ENCODE results near the gene CERKL.

CERKL gene

DNA sequence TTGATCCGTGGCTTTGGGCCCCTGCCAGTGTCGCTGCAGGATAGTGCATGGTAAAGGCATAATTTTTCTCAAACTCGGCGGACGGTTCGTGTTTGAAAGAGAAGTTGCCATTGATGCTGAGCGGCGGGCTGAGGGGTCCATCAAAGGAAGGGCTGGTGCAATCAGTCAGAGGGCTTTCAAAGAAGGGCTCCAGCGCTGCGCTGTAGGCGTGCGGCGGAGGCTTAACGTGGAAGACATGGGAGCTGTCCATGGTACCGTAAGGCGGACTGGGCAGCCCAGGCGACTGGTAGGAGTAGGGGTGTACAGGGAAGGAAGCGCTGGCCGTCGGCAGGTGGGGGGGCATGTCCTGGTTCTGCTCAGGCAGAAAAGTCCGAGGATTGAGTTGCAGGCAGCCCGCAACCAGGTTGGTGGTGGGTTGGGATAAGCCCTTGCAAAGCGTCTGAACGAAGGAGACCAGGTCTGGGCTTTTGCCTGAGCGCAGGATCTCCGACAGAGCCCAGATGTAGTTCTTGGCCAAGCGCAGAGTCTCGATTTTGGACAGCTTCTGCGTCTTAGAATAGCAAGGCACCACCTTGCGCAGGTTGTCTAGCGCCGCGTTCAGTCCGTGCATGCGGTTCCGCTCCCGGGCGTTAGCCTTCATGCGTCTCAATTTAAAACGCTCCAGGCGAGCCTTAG, 21.1 kb upstream of the CERKL start:
- DNase-seq = peak; percentile 18

DNA sequence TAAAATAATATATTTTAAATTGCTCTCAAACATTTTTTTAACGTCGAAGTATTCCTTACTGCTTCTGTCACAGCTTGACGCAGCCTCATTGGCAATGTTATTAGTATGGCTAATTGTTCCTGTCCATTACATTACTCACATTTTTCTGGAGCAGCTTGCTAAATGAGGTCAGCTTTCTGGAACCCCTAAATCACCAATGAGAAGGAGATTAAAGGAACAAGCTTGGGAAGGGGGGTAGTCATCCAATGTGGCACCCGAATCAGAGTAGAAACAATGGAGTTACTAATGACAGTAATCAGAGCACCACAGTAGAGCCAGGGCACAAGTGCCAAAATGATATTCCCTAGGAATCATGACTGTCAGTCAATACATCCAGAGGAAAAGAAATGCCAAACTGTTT, 18.3 kb upstream of the CERKL start:
- no peak for DNase-seq

DNA sequence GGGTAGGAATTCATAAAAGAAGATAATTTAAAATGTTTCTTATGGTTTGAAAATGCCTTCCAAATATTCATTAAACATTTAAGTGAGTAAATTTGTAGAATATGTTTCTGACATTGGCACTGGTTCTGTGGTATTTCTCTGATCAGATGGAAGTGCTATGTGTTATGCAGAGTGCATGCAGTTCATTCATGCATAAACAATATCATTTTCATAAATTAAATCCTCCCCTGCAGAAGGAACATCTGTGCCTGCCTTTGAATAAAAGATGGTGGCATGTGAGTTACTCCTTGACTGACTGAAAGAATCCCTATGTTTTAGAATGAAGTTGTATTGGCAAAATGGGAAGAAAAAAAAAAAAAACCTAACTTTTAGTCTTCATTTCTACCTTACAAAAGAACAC, 17.6 kb upstream of the CERKL start:
- no peak for DNase-seq

DNA sequence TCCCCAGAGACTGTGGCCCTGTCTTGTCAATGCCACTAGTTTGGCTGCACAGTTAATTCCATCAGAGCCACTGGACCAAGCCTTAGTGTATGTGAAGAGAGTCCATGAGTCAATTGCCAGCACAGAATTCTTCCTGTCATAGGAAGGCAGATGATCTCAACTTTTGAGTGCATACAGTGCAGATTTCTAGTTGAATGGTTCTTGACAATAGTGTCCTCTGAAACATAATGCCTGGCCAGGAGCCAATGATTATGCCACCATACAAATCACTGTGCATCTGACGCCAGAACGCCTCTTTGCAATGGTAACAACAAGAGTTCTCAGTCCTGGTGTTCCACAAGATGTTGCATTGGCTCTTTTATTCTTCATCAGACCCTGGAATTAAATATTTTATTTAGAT, 16.3 kb upstream of the CERKL start:
- DNase-seq = no peak

DNA sequence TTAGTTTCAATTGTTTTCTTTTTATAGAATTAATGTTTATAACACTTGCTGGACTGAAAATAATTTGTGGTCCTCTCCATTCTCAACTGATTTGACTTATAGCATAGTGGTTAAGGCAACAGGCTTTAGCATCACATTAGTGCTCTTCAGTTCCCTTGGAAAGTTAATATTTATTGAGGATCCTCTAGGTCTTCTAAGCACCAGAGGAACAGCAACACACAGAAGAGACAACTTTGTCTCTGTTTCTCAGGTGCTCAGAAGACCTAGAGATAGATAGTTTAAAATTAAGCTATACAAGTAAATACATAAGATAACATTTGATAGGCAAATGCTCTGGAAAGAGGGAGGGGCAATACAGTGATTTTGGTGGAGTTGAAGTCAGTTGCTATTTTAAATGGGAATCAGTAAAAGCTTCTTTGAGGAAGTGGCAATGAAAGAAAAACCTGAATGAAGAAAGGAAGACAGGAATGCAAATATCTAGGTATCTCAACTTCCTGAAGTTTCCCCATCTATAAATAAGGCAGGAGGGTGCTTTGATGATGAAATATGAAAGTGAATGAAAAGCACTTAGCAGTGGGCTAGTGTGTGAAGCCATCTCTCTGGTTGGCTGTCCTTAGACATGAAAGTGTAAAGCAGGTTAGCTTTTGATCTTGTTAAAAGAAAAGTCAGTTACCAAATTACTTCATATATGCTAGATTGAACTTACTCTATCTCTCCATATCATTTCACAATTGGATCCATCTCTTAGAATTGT, 15.5 kb upstream of the CERKL start:
- DNase-seq = no peak

DNA sequence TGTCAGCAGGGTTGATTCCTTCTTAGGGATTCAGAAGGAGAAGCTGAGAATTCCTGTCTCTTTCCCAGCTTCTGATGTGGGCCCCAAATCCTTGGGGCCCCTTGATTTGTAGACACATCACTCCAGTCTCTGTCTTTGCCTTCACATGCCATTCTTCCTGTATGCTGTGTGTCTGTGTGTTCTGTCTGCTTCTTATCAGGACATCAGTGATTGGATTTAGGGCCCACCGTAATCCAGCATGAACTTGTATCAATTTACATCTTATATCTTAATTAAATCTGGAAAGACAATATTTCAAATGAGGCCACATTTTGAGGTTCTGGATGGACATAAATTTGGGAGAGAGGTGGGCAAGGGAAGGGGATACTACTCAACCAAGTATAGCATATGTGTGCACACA, 13.7 kb upstream of the CERKL start:
- DNase-seq = no peak

DNA sequence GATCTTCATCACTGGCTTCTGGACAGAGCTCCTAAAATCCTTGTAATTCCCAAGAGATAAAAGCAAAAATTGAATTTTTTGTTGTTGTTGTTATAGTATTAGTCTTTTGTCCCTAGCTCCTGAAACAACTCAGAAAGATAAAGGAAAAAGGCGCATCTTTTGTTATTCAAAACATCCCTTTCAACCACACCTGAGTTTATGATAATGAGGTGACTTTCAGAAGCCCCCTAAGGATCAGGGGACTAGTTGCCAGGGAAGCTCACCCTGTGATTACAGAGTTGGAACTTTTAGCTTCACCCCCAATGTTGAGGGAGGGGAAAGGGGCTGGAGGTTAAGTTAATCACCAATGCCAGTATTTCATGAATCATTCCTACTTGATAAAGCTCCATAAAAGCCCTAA, 10.3 kb upstream of the CERKL start:
- DNase-seq = no peak

DNA sequence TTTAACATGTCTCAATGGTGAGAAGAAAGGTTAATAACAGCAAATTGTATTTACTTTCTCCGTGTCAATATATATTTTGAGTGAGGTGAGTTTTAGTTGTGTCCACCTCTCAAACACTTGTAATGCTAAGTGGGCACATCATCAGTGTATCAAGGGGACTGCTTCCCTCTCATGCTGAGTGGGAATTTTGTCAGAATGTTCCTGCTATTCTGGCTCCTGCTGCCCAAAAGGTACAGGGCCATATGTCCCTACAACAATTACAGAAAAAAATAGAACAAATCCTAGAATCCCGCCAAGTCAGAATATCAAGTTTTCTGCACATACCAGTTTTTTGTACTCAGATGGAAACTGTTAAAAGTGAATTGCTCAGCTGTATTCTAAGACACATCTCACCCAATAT, 5.4 kb upstream of the CERKL start:
- DNase-seq = no peak

DNA sequence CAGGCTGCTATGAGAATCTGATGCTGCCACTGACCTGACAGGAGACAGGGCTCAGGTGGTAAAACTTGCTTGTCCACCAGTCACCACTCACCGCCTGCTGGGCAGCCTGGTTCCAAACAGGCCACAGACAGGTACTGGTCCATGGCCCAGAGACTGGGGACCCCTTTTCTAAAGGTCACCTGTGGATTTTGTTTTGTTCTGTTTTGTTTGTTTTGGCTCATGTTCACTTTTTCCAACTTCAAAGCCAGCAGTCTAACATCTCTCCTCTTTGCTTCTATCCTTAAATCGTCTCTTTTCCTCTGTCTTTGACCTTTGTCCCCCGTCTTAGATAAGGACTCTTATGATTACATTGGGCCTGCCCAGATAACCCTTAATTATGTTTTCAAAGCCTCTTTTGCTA, 3.3 kb upstream of the CERKL start:
- no peak for DNase-seq

DNA sequence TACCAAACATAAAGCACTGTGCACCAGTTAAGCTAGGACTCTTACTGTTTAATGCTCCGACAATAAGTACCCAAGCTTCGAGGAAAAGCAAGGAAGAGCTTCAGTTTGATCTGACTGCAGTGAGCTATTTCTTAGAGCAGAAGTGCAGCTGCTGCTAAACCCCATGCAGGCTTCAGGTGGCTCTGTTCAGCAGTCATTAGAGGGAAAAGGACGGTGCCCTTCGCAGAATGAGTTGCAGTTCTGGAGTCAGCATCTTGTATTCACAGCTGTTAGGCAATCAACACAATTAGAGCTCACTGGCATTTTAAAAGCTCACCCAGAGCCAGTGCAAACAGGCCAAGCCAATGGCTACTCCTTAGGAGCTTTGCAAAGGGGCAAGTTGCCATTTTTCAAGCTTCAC, 1.5 kb upstream of the CERKL start:
- DNase-seq = no peak

DNA sequence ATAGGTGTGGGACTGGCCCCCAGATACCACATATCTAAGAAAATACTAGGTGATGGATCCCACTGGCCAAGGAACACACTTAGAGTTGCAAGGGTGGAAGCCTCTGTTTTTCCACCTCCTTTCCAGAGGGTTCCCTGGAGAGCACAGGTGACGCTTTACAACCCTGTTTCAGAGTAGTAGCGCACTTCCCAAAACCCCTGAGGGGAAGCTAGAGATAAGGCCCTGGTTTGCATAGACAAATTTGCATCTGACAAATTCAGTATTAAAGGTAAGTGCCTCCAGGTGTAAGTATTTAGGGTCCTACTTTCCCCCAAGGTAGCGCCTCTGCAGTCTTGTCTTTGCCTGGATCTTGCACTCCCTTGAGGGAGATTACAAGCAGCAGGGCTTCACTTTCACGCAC, 474 bp upstream of the CERKL start:
- DNase-seq = no peak

DNA sequence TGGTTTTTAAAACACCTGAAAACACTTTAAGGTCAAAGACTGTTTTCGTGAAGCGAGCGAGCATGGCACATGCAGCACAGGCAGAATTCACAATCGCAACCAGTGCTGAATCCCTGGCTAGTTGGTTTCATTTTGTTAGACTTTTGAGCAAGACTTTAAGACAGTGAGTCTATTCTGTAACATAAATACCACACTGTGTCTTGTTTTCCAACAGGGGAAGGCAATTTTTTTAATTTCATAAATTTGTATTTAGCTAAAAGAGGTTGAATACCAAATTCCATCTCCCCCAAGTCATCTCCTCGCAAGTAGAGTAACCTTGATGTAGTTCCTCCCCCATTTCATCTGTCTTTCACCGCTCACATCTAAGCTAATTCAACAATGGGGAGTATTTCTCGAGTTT, 1.4 kb downstream of the CERKL start:
- no peak for DNase-seq

DNA sequence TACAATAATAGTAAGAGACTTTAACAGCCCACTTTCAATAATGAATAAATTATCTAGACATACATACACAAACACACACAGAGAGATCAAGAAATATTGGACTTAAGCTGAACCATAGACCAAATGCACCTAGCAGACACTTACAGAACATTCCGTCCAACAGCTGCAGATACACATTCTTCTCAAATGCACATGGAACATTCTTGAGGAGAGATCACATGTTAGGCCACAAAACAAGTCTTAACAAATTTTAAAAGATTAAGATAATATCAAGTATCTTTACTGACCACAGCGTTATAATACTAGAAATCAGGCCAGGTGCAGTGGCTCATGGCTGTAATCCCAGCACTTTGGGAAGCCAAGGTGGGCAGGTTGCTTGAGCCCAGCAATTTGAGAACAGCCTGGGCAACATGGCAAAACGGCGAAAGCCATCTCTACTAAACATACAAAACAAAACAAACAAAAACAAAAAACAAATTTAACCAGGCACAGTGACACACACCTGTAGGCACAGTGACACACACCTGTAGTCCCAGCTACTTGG, 7.4 kb downstream of the CERKL start:
- DNase-seq = no peak

DNA sequence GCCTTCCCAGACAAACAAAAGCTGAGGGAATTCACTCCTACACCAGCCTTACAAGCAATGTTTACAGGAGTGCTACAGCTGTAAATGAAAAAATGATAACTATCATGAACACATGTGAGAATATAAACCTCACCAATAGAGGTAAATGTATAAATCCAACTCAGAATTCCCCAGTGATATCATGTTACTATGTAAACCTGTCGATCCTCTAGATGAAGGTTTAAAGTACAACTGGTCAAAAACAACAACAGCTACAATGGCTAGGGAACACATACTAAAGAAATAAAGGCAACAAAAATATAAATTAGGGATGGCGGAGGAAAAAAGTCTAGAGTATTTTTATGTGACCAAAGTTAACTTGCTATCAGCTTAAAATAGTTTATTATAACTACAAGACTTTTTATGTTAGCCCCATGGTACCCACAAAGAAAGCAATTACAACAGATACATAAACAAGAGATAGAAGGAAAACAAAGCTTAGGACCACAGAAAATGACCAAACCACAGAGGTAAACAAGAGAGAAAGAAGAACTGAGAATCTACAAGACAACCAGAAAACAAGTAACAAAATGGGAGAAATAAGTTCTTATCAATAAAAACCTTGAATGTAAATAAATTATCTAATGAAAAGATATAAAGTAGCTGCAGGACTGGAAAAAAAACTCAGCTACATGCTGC, 8.3 kb downstream of the CERKL start:
- no peak for DNase-seq

DNA sequence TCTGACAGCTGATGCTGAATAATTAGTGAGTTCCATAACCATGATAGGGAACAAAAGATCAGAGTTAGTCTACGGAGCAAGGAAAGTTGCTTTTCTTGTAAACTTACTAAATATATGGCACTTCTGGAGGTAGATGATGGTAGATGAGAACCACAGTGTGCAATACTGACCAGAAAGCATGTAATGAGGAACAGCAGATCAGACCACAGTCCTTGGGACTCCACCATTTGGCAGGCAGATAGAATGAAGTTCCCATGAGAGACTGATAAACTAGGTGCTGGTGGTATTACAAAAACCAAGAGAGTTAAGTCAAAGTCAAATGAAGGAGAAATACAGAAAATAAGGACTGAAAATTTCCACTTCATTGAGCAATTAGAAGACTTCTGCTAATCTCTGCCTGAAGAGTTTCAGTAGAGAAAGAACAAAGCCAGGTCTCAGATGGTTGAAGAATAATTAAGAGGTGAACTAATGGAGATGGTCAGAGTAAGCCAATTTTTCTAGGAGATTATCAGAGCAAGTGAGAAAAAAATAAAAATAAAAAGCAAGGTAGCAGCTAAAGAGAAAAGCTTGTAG, 10.4 kb downstream of the CERKL start:
- no peak for DNase-seq

DNA sequence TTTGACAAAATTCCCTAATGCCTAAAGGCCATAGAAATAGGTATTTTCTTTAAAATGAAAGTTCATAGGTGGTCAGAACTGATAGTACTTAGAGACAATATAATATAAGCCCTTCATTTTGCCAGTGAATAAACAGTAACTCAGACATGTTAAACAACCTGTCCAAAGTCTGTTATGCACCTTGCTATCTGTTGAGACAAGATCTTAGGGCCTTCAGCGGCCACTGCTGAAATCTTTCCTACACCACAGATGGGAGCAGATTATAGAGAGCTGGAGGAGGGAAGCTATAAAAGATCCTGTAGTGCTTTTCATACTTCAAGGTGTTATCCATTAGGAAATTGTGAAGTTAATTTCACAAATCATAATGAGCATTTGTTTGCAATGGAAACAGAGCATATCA, 13.8 kb downstream of the CERKL start:
- DNase-seq = no peak

DNA sequence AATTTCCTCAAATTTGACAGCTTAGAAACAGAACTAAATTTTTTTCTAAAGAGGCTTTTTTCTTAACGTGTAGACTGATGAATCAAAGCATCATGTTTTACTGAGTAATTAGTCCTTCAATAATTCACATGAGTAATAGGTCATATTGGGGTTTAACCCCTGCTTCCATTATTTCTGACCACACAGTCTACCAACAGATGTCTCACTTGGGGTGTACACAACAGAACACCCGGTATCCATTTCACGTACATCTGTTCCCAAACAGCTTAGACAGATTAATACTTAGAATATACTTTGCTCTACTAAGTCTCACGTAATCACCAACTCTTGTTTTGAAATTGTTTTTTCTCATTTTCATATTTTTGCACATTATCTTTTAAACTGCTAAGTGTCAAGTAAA, 14.8 kb downstream of the CERKL start:
- DNase-seq = no peak

DNA sequence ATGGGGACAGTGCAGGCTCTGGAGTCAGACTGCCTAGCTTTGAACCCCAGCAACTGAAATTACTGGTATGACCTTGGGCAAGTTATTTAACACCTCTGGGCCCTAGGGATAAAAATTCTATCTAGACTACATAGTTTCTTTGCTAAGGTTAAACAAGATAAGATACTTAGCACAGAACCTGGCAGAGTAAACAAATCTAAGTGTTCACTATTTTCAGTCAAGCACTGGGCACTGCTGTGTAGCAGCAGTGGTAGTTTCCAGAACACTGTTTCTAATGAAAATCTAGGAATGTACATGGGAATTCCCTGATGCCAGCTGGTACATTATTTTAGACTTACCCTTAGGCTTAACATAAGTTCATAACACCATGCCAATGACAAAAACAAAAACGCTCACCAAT, 17.2 kb downstream of the CERKL start:
- DNase-seq = no peak

DNA sequence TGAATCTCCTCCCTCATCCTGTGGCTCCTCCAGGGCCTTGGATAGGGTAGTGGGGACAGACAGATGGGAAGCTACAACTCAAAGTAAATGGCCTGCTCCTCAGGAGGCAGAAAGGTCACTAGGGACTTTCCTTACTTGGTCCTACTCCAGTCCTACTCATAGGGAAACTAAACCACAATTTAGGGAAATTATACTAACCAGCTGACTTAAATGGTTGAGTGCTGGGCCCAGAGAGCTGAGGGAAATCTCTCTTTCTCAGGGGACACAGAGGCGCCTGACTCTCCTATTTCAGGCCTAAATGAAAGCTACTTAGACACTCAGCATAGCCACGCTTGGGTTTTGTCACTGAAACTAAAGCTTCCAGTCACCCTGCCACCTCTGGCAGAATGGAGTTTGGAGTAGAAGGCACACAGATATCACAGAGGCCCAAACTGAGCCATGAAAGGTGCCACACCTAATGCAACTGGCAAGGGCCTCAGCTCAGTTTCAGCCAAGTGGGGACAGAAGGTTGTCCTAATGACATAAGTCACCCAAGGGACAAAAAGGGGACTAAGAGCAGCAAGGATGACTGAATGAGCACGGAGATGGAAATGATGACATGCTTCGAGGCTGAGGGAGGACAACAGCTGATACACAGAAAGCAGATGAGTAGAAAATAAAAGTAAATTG, 24.0 kb downstream of the CERKL start:
- no peak for DNase-seq

DNA sequence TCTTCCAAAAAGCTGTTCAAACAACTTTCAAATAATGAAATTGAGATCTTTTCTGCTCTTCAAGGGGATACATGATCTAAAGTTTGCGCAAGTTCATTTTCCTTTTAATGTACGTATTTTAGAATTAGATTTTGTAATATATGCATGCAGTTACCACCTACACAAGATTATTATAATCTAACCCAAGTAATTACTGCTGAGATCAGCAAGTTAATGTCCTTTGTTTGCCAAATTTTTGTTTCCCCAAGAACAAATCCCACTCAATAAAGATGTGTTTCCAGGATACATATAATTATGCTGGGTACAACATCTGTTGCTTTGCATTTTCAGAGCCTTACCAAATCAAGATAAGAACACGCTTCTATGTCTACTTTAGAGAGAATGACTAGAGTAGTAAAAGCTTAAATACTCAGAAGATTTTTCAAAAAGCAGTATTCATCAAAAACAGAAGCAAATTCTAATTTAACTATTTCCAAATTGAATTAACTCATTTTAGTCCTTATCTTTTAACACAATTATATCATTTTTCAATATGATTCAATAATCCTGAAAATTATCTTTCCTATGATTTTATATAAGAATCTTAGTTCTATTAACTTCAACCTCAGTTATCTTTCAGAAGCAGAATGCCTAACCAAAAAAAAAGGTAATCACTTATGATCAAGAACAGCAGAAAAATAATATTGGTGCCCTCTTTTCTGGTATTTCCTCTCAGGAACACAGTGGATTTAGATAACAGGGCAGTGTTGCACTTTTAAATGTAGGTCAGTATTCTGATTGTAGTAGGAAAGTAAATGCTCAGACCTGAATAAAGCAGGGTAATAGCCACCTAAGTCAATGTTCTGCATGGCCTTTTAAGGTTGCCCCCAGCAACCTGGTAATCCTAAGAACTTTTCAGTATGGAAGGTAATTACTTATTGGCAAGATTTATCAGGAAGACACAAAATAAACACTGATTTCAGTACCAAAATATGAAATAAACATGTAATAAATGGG, 28.0 kb downstream of the CERKL start:
- no peak for DNase-seq

DNA sequence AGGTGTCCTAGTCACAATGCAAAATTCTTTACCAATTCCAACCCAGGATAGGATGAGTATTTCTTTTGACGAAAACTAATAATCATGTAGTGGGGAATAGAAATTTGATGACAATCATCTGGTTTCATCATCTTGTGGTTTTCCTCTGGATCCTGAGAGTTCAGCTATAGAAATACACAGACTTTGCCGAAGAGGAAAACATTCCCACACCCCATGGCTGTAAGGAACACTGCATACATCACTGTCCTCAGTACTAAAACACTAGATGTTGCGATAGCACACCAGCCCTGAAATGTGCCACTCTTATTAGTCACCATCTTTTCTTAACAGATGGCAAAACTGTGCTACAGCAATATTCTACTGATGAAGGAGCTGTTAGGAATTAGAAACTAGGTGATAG, 29.4 kb downstream of the CERKL start:
- DNase-seq = no peak

DNA sequence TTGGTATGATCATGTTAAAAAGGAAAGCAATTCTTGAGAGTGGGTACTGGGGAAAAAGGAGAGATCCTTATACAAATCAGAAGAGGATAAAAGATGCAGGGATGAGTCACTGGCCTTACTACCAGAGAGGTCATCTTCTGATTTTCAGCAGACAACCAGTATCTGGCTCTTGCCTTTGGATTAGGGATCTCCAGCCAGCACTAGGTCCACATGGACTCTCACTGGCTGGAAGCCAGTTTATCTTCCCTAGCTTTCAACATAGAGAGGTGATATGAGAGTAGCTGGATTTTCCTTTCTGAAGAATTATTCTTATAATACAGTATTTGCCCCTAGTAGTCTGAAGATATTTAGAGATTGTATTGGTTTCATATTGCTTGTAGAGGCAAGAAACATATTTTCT, 30.2 kb downstream of the CERKL start:
- no peak for DNase-seq
